Ectodermal cell (in vitro differentiated cells): Measurements from ENCODE around the gene NOG.

Experiments used
- H3K27ac ChIP-seq: 2 replicates; pipeline ENCODE4 v1.7.0; 2013; ENCODE audit warnings: mild to moderate bottlenecking, low read depth, low read length; ENCODE audit not compliant: insufficient read depth, poor library complexity, severe bottlenecking
- H3K27me3 ChIP-seq: 2 replicates; pipeline ENCODE4 v1.7.0; 2013; ENCODE audit warnings: mild to moderate bottlenecking, low read length; ENCODE audit not compliant: insufficient read depth, control insufficient read depth, poor library complexity, severe bottlenecking
- H3K36me3 ChIP-seq: one replicate; pipeline ENCODE4 v1.7.0; 2013; ENCODE audit warnings: low read length; ENCODE audit not compliant: control insufficient read depth, insufficient read depth
- H3K4me1 ChIP-seq: one replicate; pipeline ENCODE4 v1.7.0; 2013; ENCODE audit warnings: low read length; ENCODE audit not compliant: control insufficient read depth, insufficient read depth
- H3K4me3 ChIP-seq: 2 replicates; pipeline ENCODE4 v1.7.0; 2013; ENCODE audit warnings: low read depth, low read length, control low read depth; ENCODE audit not compliant: insufficient read depth
- H3K9me3 ChIP-seq: 2 replicates; pipeline ENCODE4 v1.7.0; 2013; ENCODE audit warnings: mild to moderate bottlenecking, low read length, moderate library complexity; ENCODE audit not compliant: control insufficient read depth
- WGBS, 2 experiments: methylation state at CpG; one replicate each; pipeline ENCODE4 v1.1.7; 2013; ENCODE audit warnings: missing lambda C conversion rate in 2 of 2; 5-methylcytosine and 5-hydroxymethylcytosine counted together

The NOG gene

GRCh38 chr17:56630202-56630601 lies 36.7 kb downstream of the NOG start:
- no peaks in the 10 kb centered on the region for H3K9me3 ChIP-seq
- H3K27ac ChIP-seq, result no peak overlapping the region
- WGBS, 2 experiments, result 87 to 89% methylated on average over 4 of the region's 4 CpGs
- H3K4me1 ChIP-seq, result no peaks in the 10 kb centered on the region
- H3K36me3 ChIP-seq, result no peaks in the 10 kb centered on the region
- H3K27me3 ChIP-seq, result no peaks in the 10 kb centered on the region
- no peak overlapping the region for H3K4me3 ChIP-seq

- Histone ChIP-seq H3K27me3 (no peaks in the 10 kb centered on the region), H3K27ac (no peak overlapping the region), H3K4me1 (no peaks in the 10 kb centered on the region), H3K4me3 (no peak overlapping the region), H3K36me3 (no peaks in the 10 kb centered on the region), H3K9me3 (no peaks in the 10 kb centered on the region)
- 93% methylated on average over 4 of the region's 4 CpGs for WGBS, 2 experiments
Observed at GRCh38 chr17:56633681-56634080, 40.2 kb downstream of the NOG start.

DNA sequence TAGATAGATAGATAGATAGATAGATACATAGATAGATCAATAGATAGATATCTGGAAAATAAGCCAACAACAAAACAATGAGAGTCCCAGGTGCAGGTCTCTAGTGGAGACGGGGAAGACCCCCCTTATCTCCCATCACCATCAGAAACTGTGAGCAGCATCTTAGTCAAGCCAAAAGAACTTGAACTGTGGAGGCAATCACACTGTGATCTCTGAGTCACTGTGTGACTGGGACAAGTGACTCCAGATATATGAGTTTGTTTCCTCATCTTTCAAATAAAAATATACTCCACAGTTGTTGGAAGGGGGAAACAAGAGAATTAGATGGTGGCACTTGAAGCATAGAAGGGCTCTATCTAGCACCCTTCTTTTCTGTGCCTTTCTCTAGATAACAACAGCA lies 42.1 kb downstream of the NOG start:
- H3K27me3 ChIP-seq, result no peaks in the 10 kb centered on the region
- 96 to 100% methylated on average over 1 of the region's 1 CpG for WGBS, 2 experiments
- no peak overlapping the region for H3K4me3 ChIP-seq
- H3K27ac ChIP-seq, result no peak overlapping the region
- peaks cover 3% of the 10 kb centered on the region for H3K4me1 ChIP-seq
- no peaks in the 10 kb centered on the region for H3K9me3 ChIP-seq
- no peaks in the 10 kb centered on the region for H3K36me3 ChIP-seq

- Histone ChIP-seq H3K27ac (no peak overlapping the region), H3K36me3 (no peaks in the 10 kb centered on the region), H3K9me3 (no peaks in the 10 kb centered on the region), H3K27me3 (no peaks in the 10 kb centered on the region), H3K4me1 (peaks cover 3% of the 10 kb centered on the region), H3K4me3 (no peak overlapping the region)
- WGBS, 2 experiments, result 89 to 91% methylated on average over 3 of the region's 3 CpGs
Observed at GRCh38 chr17:56636265-56636664, 42.8 kb downstream of the NOG start.

DNA sequence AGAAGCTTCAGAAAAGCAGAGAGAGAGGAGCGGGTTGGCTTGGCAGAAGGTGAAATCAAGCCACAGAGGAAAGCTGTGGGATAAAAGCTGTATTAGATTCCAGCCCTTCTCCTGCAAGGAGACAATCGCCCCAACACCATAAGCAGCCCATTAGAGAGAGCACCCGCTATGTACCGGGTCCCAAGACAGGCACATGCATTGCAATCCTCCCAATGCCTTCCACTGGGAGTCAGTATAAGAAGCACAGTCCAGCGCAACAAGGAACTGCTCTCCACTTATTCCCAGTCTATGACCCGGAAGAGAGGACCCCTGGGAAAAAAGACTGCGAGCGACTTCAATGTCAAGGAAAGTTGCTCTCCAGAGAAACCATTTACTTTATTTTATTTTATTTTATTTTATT lies 43.8 kb downstream of the NOG start:
- Histone ChIP-seq H3K36me3 (no peaks in the 10 kb centered on the region), H3K27me3 (no peaks in the 10 kb centered on the region), H3K9me3 (no peaks in the 10 kb centered on the region), H3K27ac (no peak overlapping the region), H3K4me1 (peaks cover 3% of the 10 kb centered on the region), H3K4me3 (no peak overlapping the region)
- WGBS, 2 experiments, result 88 to 89% methylated on average over 6 to 8 of the region's 8 CpGs

DNA sequence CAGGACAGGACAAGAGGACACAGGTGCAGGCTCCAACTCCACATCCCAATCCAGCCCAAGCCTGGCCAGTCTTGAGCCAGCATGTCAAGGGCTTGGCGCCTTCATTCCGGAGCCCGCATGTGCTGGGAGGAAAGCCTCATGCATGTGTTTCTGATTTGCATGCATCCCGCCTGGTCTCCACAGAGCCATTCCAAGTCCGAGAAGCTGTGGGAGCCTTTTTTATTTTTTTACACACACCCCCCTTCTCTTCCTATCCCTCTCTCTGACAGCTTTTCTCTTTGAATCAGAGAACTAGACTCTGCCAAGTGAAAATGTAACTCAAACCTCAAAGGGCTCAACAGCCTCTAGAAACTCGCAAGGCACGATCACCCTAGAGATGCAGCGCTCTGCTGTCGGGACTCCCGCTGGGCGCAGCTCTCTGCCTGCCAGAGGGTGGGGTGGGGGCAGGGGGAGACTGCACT lies 45.1 kb downstream of the NOG start:
- Histone ChIP-seq H3K27me3 (no peaks in the 10 kb centered on the region), H3K4me1 (peaks cover 3% of the 10 kb centered on the region), H3K9me3 (no peaks in the 10 kb centered on the region), H3K36me3 (no peaks in the 10 kb centered on the region), H3K4me3 (no peak overlapping the region), H3K27ac (no peak overlapping the region)
- 77 to 78% methylated on average over 11 of the region's 11 CpGs for WGBS, 2 experiments

DNA sequence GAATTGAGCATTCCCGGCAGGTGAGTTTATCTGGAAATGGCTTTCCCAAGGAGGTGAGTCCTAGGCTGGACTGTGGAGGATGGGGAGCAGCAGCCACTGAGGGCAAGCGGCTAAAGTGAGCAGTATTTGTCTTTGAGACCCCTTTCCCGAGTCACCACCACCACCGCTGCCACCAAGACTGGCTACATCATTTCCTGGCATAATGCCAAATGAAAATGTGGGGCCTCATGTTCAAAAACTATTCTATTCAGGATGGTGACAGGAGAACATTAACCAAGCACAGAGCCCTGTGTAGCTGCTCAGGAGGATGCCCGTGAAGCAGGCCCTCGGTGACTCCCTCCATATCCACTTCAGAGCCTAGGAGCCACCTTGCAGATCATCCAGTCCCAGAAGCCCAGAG lies 46.0 kb downstream of the NOG start:
- Histone ChIP-seq H3K4me3 (no peak overlapping the region), H3K9me3 (no peaks in the 10 kb centered on the region), H3K27me3 (no peaks in the 10 kb centered on the region), H3K36me3 (no peaks in the 10 kb centered on the region), H3K27ac (no peak overlapping the region), H3K4me1 (peaks cover 3% of the 10 kb centered on the region)
- WGBS, 2 experiments, result 94 to 95% methylated on average over 6 of the region's 6 CpGs

- Histone ChIP-seq H3K27me3 (no peaks in the 10 kb centered on the region), H3K36me3 (no peaks in the 10 kb centered on the region)
- 73 to 82% methylated on average over 4 of the region's 4 CpGs for WGBS, 2 experiments
Observed at GRCh38 chr17:56640116-56640515, 46.6 kb downstream of the NOG start.

DNA sequence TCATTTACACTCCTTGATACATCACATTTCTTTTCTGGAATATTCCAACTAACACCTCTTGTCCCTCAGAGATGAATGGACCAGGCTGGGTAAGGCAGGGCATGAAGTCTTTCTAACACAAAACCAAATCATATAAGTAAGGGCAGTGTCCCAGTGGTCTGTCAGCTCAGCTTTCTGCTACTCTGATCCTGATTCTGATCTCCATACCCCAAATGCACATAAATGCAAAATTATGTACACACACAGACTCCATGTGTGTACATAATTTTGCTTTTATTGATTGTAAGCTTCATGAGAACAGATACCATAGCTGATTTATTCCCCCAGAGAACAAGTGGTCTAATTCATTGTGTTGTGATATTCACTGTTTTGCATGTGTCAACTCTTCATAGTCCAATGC lies 47.9 kb downstream of the NOG start:
- Histone ChIP-seq H3K4me3 (no peak overlapping the region), H3K36me3 (no peaks in the 10 kb centered on the region), H3K27ac (no peak overlapping the region), H3K27me3 (no peaks in the 10 kb centered on the region), H3K9me3 (no peaks in the 10 kb centered on the region), H3K4me1 (peaks cover 3% of the 10 kb centered on the region)

More at GRCh38 chr17:56640116-56640515, 46.6 kb downstream of the NOG start:
- no peaks in the 10 kb centered on the region for H3K9me3 ChIP-seq
- H3K4me3 ChIP-seq, result no peak overlapping the region
- peaks cover 3% of the 10 kb centered on the region for H3K4me1 ChIP-seq
- H3K27ac ChIP-seq, result no peak overlapping the region

DNA sequence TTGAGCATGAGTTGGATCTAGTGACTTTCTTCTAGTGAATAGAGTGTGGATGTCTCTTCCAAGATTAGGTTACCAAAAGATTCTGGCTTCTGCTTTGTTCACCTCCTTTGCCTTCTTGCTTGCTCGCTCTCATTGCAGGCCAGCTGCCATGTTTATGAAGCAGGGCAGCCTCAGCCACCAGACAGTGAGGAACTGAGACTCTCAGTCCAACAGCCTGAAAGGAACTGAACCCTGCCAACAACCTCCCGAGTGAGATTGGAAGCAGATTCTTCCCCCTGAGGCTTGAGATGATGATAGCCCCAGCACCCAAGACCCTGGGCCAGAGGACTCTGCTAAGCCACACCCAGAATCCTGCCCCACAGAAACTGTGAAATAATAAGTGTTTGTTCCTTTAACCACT lies 48.4 kb downstream of the NOG start:
- Histone ChIP-seq H3K27me3 (no peaks in the 10 kb centered on the region), H3K27ac (no peak overlapping the region), H3K4me3 (no peak overlapping the region), H3K9me3 (no peaks in the 10 kb centered on the region), H3K36me3 (no peaks in the 10 kb centered on the region), H3K4me1 (peaks cover 3% of the 10 kb centered on the region)
- 90 to 93% methylated on average over 2 of the region's 2 CpGs for WGBS, 2 experiments

GRCh38 chr17:56642424-56642823 lies 48.9 kb downstream of the NOG start:
- WGBS, 2 experiments, result 90 to 92% methylated on average over 1 to 2 of the region's 3 CpGs
- Histone ChIP-seq H3K36me3 (no peaks in the 10 kb centered on the region), H3K27me3 (no peaks in the 10 kb centered on the region)

More at GRCh38 chr17:56642424-56642823, 48.9 kb downstream of the NOG start:
- Histone ChIP-seq H3K27ac (no peak overlapping the region), H3K4me1 (peaks cover 3% of the 10 kb centered on the region), H3K9me3 (no peaks in the 10 kb centered on the region), H3K4me3 (no peak overlapping the region)
